ENCODE results near the gene FABP1.

- TF ChIP-seq POLR2A (IDR thresholded peaks at IDR 0.05) (no peak), CTCF (IDR thresholded peaks at IDR 0.05) (no peak), EP300 (IDR thresholded peaks at IDR 0.05) (no peak)
Observed at GRCh38 chr2:88087763-88088162, 40.1 kb downstream of the FABP1 start.
